T-helper 17 cell (primary cell): ENCODE results near the gene YWHAG. TPM values are rescaled to one million over a fixed set of nuclear protein-coding genes. Genes with fewer than 3 reads are reported as not detected.
"Not testable (repeated sequence)": the region's sequence is repeated elsewhere in the genome, so short reads cannot be mapped to it uniquely, and the experiment has no call there.

Source experiments
- ATAC-seq: fragments of 150-1000 bp; cut with Tn5 transposase; 2 replicates; pipeline ENCODE4 v1.10.0; 2021; ENCODE audit warnings: mild to moderate bottlenecking, moderate library complexity
- DNase-seq, 3 donors: peaks; one replicate each; pipeline versions ENCODE4 v3.0.0 to v3.0.0-alpha.2; 2020 to 2021
- H3K9me3 ChIP-seq: one replicate; pipeline ENCODE4 v1.7.0; 2013; ENCODE audit warnings: low read length, mild to moderate bottlenecking; ENCODE audit not compliant: control insufficient read depth, poor library complexity, severe bottlenecking
- H3K27ac Mint-ChIP-seq: one replicate; pipeline ENCODE4 v1.8.0; 2022; ENCODE audit warnings: mild to moderate bottlenecking, moderate library complexity, mixed read lengths
- H3K27me3 Mint-ChIP-seq: one replicate; pipeline ENCODE4 v1.8.0; 2022; ENCODE audit warnings: mixed read lengths
- H3K36me3 Mint-ChIP-seq: one replicate; pipeline ENCODE4 v1.8.0; 2022; ENCODE audit warnings: low read depth, mixed read lengths
- H3K4me1 Mint-ChIP-seq: one replicate; pipeline ENCODE4 v1.8.0; 2022; ENCODE audit warnings: mild to moderate bottlenecking, mixed read lengths
- H3K4me3 Mint-ChIP-seq: one replicate; pipeline ENCODE4 v1.8.0; 2022; ENCODE audit warnings: mild to moderate bottlenecking, moderate library complexity, mixed read lengths
- total RNA-seq, 4 donors: library from RNA in 2 of 4; stranded (reverse) in 2 of 4; gene quantifications; one replicate each; pipeline ENCODE4 v1.2.3 and lab custom pipeline; 2022 to 2026

Gene YWHAG
- total RNA-seq, 2 donors from 2014 or later, result 26.0 to 32.7 TPM

GRCh38 chr7:76335417-76335816 is 23.4 kb downstream of the YWHAG start:
- not testable (repeated sequence) for H3K36me3 Mint-ChIP-seq, H3K4me3 Mint-ChIP-seq, H3K9me3 ChIP-seq, H3K27ac Mint-ChIP-seq, ATAC-seq, H3K27me3 Mint-ChIP-seq, DNase-seq
- H3K4me1 Mint-ChIP-seq, result peaks cover 31% of the 10 kb centered on the region

- Mint-ChIP-seq H3K4me1 (peaks cover 30% of the 10 kb centered on the region), H3K27me3 (no peaks in the 10 kb centered on the region), H3K36me3 (peaks cover 6% of the 10 kb centered on the region), H3K4me3 (no peak overlapping the region), H3K27ac (peak overlapping the region; percentile 19)
- DNase-seq (no peak), ATAC-seq (no peak)
- no peaks in the 10 kb centered on the region for H3K9me3 ChIP-seq
Observed at GRCh38 chr7:76334320-76334967, 24.3 kb downstream of the YWHAG start.

DNA sequence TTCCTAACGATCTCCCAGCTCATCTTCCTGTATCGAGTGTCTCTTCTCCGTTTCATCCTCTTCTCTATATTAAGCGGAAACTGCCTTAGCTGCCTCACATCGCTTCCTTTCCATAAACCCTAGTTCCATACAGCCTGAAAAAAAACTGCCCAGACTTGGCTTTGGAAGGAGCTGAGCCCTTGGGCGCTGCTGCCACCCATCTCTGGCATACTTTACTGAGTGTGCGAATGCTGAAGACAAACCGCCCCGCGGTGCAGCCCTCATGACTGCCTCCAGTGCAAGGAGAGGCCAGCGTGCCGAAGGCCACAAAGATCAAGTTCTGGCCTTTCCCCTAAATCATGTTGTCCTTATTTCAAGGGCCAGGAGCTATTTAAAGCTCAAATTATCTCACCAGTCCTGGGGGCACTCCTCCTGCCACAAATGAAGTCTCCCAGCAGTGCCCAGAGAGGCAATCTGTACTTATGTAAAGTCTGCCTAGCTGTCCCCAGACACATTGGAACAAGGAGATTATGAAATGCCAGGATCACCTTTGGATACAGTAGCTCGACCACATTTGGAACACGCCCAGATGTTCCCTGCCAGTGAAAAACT is 25.2 kb downstream of the YWHAG start:
- no peaks in the 10 kb centered on the region for H3K27me3 Mint-ChIP-seq
- no peaks in the 10 kb centered on the region for H3K9me3 ChIP-seq
- DNase-seq (no peak), ATAC-seq (no peak)
- H3K4me1 Mint-ChIP-seq, result peaks cover 36% of the 10 kb centered on the region
- H3K27ac Mint-ChIP-seq, result peak overlapping the region; percentile 84
- no peak overlapping the region for H3K4me3 Mint-ChIP-seq
- peaks cover 7% of the 10 kb centered on the region for H3K36me3 Mint-ChIP-seq

DNA sequence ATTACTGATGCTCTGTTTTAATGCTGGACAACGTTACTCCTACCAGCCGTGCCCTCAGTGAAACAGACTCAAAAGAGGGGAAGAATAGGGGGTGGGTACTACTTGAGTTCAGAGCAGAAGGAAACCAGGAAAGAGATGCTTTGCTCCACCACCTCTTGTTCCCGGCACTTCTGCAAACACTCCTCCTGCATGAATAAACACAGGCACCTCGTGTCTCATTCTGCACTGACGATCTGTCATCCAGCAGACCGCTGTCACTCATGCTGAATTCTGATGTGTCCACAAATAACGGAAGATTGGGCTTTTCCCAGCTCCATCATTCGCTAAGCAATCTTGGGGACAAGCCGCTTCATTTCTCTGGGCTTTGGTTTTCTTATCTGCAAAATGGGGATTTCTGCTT is 26.7 kb downstream of the YWHAG start:
- Mint-ChIP-seq H3K27ac (peak overlapping the region; percentile 84), H3K36me3 (peaks cover 8% of the 10 kb centered on the region), H3K27me3 (no peaks in the 10 kb centered on the region), H3K4me1 (peaks cover 32% of the 10 kb centered on the region), H3K4me3 (no peak overlapping the region)
- no peak for DNase-seq
- ATAC-seq, result no peak
- H3K9me3 ChIP-seq, result no peaks in the 10 kb centered on the region

GRCh38 chr7:76330673-76331072 is 28.1 kb downstream of the YWHAG start:
- H3K9me3 ChIP-seq, result no peaks in the 10 kb centered on the region
- Mint-ChIP-seq H3K27me3 (no peaks in the 10 kb centered on the region), H3K36me3 (peaks cover 8% of the 10 kb centered on the region), H3K27ac (no peak overlapping the region), H3K4me3 (no peak overlapping the region), H3K4me1 (peaks cover 30% of the 10 kb centered on the region)
- no peak for DNase-seq
- no peak for ATAC-seq

- ATAC-seq (no peak), DNase-seq (no peak)
- Mint-ChIP-seq H3K4me3 (no peak overlapping the region), H3K36me3 (peaks cover 8% of the 10 kb centered on the region), H3K27ac (no peak overlapping the region), H3K4me1 (peaks cover 30% of the 10 kb centered on the region), H3K27me3 (no peaks in the 10 kb centered on the region)
- no peaks in the 10 kb centered on the region for H3K9me3 ChIP-seq
Observed at GRCh38 chr7:76330261-76330660, 28.5 kb downstream of the YWHAG start.

GRCh38 chr7:76329479-76329878 is 29.3 kb downstream of the YWHAG start:
- ATAC-seq, result no peak
- no peak overlapping the region for H3K4me3 Mint-ChIP-seq
- H3K36me3 Mint-ChIP-seq, result peaks cover 8% of the 10 kb centered on the region
- H3K27me3 Mint-ChIP-seq, result no peaks in the 10 kb centered on the region
- no peaks in the 10 kb centered on the region for H3K9me3 ChIP-seq
- DNase-seq, result no peak
- H3K4me1 Mint-ChIP-seq, result peaks cover 30% of the 10 kb centered on the region
- no peak overlapping the region for H3K27ac Mint-ChIP-seq

- peaks cover 29% of the 10 kb centered on the region for H3K4me1 Mint-ChIP-seq
- H3K27me3 Mint-ChIP-seq, result no peaks in the 10 kb centered on the region
- no peaks in the 10 kb centered on the region for H3K9me3 ChIP-seq
- no peak overlapping the region for H3K4me3 Mint-ChIP-seq
- peaks cover 8% of the 10 kb centered on the region for H3K36me3 Mint-ChIP-seq
- peak overlapping the region; percentile 75 for H3K27ac Mint-ChIP-seq
- ATAC-seq (no peak), DNase-seq (no peak)
Observed at GRCh38 chr7:76328389-76328788, 30.4 kb downstream of the YWHAG start.

- Mint-ChIP-seq H3K27me3 (no peaks in the 10 kb centered on the region), H3K36me3 (peaks cover 8% of the 10 kb centered on the region), H3K4me1 (peaks cover 27% of the 10 kb centered on the region), H3K4me3 (no peak overlapping the region), H3K27ac (no peak overlapping the region)
- ATAC-seq, result no peak
- H3K9me3 ChIP-seq, result no peaks in the 10 kb centered on the region
- no peak for DNase-seq
Observed at GRCh38 chr7:76327610-76328009, 31.2 kb downstream of the YWHAG start.

GRCh38 chr7:76326646-76327233 is 32.1 kb downstream of the YWHAG start:
- peaks cover 21% of the 10 kb centered on the region for H3K4me1 Mint-ChIP-seq
- H3K9me3 ChIP-seq, result no peaks in the 10 kb centered on the region
- peaks cover 8% of the 10 kb centered on the region for H3K36me3 Mint-ChIP-seq
- ATAC-seq (no peak), DNase-seq (no peak)
- no peak overlapping the region for H3K27ac Mint-ChIP-seq
- no peaks in the 10 kb centered on the region for H3K27me3 Mint-ChIP-seq
- H3K4me3 Mint-ChIP-seq, result no peak overlapping the region

- Mint-ChIP-seq H3K36me3 (peaks cover 8% of the 10 kb centered on the region), H3K27me3 (no peaks in the 10 kb centered on the region), H3K27ac (no peak overlapping the region), H3K4me1 (peaks cover 21% of the 10 kb centered on the region), H3K4me3 (no peak overlapping the region)
- no peak for DNase-seq
- ATAC-seq, result no peak
- H3K9me3 ChIP-seq, result no peaks in the 10 kb centered on the region
Observed at GRCh38 chr7:76325811-76326210, 33.0 kb downstream of the YWHAG start.

DNA sequence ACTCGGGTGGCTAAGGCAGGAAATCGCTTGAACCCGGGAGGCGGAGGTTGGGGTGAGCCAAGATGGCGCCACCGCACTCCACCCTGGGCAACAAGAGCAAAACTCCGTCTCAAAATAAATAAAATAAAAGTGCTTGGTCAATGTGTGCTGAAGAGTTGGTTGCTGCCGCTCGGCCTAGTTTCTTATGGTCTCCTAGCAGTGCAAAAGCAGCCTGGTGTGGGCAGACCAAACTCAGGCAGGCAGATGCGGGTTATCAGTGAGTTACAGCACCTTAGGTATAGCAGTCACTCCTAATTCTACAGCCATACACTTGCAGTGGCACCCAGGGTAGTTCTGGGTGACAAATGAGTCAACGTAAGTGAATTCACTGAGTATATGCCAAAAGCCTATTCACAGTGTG is 33.7 kb downstream of the YWHAG start:
- no peak for ATAC-seq
- H3K4me3 Mint-ChIP-seq, result no peak overlapping the region
- H3K27ac Mint-ChIP-seq, result no peak overlapping the region
- no peaks in the 10 kb centered on the region for H3K27me3 Mint-ChIP-seq
- H3K9me3 ChIP-seq, result no peaks in the 10 kb centered on the region
- peaks cover 16% of the 10 kb centered on the region for H3K4me1 Mint-ChIP-seq
- peaks cover 8% of the 10 kb centered on the region for H3K36me3 Mint-ChIP-seq
- DNase-seq, result no peak

DNA sequence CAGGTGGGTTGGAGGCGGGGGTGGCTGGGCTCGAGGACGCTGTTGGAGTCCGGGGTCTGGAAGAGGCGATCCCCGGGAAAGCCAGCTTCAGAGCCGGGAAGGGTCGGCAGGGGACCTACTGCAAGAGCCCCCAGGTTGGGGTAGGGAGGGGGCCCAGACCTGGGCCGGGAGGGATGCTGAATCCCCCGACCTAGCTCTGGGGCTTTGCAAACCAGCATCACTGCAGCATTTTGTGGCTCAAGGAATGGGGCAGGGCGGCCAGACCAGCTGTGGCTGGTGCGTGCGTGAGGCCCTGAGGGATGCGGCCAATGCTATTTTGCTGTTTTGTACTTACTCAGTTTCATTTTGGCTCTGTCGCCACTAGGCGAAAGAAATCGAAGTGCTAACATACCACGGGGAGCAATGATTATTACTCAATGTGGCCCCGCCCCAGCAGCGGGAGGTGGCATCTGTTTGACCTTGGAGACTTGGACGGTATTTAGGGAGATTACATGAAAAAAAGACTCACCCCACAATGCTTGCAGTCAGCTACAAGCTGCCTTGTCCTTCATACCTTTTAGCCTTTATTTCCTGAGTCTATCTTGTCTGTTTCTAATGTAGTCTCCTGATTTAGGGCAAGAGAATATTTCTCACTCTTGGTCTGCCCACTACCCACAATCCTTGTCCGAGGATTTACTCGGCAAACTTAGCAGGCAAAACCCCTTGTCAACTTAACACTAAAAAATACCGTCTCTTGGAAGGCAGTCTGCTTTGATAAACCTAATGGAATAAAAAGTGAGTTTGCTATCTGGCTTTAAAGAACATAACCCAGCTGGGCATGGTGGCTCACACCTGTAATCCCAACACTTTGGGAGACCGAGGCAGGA is 40.1 kb downstream of the YWHAG start:
- peaks cover 23% of the 10 kb centered on the region for H3K4me1 Mint-ChIP-seq
- peak; percentile 34 to 42 (median 40) for DNase-seq
- H3K27ac Mint-ChIP-seq, result peak overlapping the region; percentile 97
- ATAC-seq, result peak; percentile 57
- H3K27me3 Mint-ChIP-seq, result no peaks in the 10 kb centered on the region
- no peaks in the 10 kb centered on the region for H3K9me3 ChIP-seq
- peak overlapping the region; percentile 97 for H3K4me3 Mint-ChIP-seq
- H3K36me3 Mint-ChIP-seq, result no peaks in the 10 kb centered on the region
